ENCODE results near the gene PAX8.

PAX8 gene

DNA sequence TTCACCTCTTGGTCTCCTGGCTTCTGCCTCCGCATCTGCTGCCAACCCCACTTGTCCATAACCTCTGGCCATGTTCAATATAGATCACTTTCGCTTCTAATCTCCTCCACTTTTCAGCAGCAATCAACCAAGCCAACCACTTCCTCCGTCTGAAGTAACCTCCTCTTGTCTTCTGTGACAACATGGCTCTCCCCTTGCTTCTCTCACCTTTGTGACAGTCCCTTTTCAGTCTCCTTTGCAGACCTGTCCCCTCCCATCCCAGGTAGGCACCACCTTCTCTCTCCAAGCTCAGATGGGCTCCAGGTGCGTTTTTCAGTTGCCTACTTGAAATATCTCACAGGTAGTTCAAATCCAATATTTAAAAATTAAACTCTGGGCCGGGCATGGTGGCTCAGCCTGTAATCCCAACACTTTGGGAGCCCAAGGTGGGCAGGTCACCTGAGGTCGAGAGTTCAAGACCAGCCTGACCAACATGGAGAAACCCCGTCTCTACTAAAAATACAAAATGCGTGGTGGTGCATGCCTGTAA, 109.7 kb downstream of the PAX8 start:
- in situ Hi-C loops (cut with HindIII; ENCODE audit: low pct_ligation_motif_present, low sequenced_read_pairs): no loop called here
- DNase-seq: no peak
- H3K27me3 ChIP-seq (replicated peaks): no peaks in the 10 kb centered on the region
- H3K4me3 ChIP-seq (ENCODE audit: low read depth, low read length): no peak overlapping the region
- H3K36me3 ChIP-seq (replicated peaks): no peaks in the 10 kb centered on the region
- no peak overlapping the region for H3K27ac ChIP-seq
- no peak for TF ChIP-seq CTCF (IDR thresholded peaks at IDR 0.05; ENCODE audit: low read depth, low read length, missing control alignments)

- Histone ChIP-seq H3K27ac (no peak overlapping the region), H3K4me3 (ENCODE audit: low read depth, low read length) (no peak overlapping the region), H3K27me3 (replicated peaks) (no peaks in the 10 kb centered on the region), H3K36me3 (replicated peaks) (no peaks in the 10 kb centered on the region)
- no peak for TF ChIP-seq CTCF (IDR thresholded peaks at IDR 0.05; ENCODE audit: low read depth, low read length, missing control alignments)
- DNase-seq: no peak
- in situ Hi-C loops (cut with HindIII; ENCODE audit: low pct_ligation_motif_present, low sequenced_read_pairs): no loop called here
Observed at GRCh38 chr2:113167962-113168340, 110.8 kb downstream of the PAX8 start.

GRCh38 chr2:113167115-113167932, 111.4 kb downstream of the PAX8 start:
- DNase-seq: no peak
- Histone ChIP-seq H3K4me3 (ENCODE audit: low read depth, low read length) (no peak overlapping the region), H3K27me3 (replicated peaks) (no peaks in the 10 kb centered on the region), H3K36me3 (replicated peaks) (no peaks in the 10 kb centered on the region), H3K27ac (no peak overlapping the region)
- in situ Hi-C loops (cut with HindIII; ENCODE audit: low pct_ligation_motif_present, low sequenced_read_pairs): no loop called here
- TF ChIP-seq CTCF (IDR thresholded peaks at IDR 0.05; ENCODE audit: low read depth, low read length, missing control alignments): no peak

DNA sequence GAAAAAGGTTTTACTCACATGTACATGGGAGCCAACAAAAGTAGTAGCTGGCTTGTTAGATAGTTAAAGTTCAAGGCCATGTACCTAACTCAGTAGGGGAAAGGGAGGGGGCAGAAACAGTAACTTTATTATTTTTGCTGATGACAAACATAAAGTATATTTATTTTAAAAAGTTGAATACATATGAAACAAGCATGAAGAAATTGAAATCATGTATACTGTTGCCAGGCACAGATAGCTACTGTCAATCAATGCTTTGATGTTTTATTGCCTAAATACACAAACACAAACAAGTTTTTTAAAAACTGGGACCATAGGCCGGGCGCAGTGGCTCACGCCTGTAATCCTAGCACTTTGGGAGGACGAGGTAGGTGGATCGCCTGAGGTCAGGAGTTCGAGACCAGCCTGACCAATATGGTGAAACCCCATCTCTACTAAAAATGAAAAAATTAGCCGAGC, 112.5 kb downstream of the PAX8 start:
- no peak for DNase-seq
- no peak for TF ChIP-seq CTCF (IDR thresholded peaks at IDR 0.05; ENCODE audit: low read depth, low read length, missing control alignments)
- Histone ChIP-seq H3K4me3 (ENCODE audit: low read depth, low read length) (no peak overlapping the region), H3K27me3 (replicated peaks) (no peaks in the 10 kb centered on the region), H3K27ac (no peak overlapping the region), H3K36me3 (replicated peaks) (no peaks in the 10 kb centered on the region)
- in situ Hi-C loops (cut with HindIII; ENCODE audit: low pct_ligation_motif_present, low sequenced_read_pairs): no loop called here
